ENCODE data around the gene PRM1.

- TF ChIP-seq POLR2A (IDR thresholded peaks at IDR 0.05; ENCODE audit: control extremely low read depth in 1 of 2, low read depth in 2 of 2, low read length in 2 of 2) = no peak
- TF ChIP-seq ATF3 (IDR thresholded peaks at IDR 0.05; ENCODE audit: insufficient read depth, low read depth, low read length) = no peak
- no peak for TF ChIP-seq CTCF (IDR thresholded peaks at IDR 0.05; ENCODE audit: control extremely low read depth in 1 of 3, insufficient read depth in 1 of 3, low read depth in 1 of 3, low read length in 3 of 3)
- TF ChIP-seq EP300 (IDR thresholded peaks at IDR 0.05; ENCODE audit: borderline replicate concordance in 1 of 2, low read depth in 2 of 2, low read length in 2 of 2) = no peak
- no peak for TF ChIP-seq BCL11A (IDR thresholded peaks at IDR 0.05; ENCODE audit: low read depth in 2 of 2, low read length in 2 of 2)
- TF ChIP-seq USF2 (IDR thresholded peaks at IDR 0.05; ENCODE audit: low read length) = no peak
- no peak for TF ChIP-seq EZH2 (IDR thresholded peaks at IDR 0.05; ENCODE audit: low read depth, low read length, severe bottlenecking)
- no peak for TF ChIP-seq CHD2 (IDR thresholded peaks at IDR 0.05; ENCODE audit: low read length)
- TF ChIP-seq KDM5A (IDR thresholded peaks at IDR 0.05; ENCODE audit: low read length) = no peak
- TF ChIP-seq PHF8 (conservative IDR thresholded peaks at IDR 0.05; ENCODE audit: low read depth, low read length) = no peak
- TF ChIP-seq GABPA (IDR thresholded peaks at IDR 0.05; ENCODE audit: borderline replicate concordance, insufficient read depth, low read length) = no peak
These were observed 40.3 kb downstream of the PRM1 start for GRCh38 chr16:11240636-11241473.

Measured in H1 (cell line).